D721Med (cell line): ENCODE measurements around the gene GMEB2.

Source experiments
- DNase-seq: peaks from one replicate; pipeline ENCODE4 v3.0.0; 2011; ENCODE audit warnings: low spot score; ENCODE audit not compliant: insufficient read length
- FAIRE-seq: peaks from 2 replicates; lab custom pipeline; 2011; peaks lifted over from hg19 to GRCh38; lab: Jason Lieb, UNC
- TF ChIP-seq, protein P1 (sequence below): IDR thresholded peaks from 2 replicates; pipeline ENCODE4 v1.5.1; 2012; ENCODE audit warnings: mild to moderate bottlenecking, control low read depth; ENCODE audit not compliant: insufficient read depth; ENCODE audit errors: missing control alignments

Gene GMEB2

GRCh38 chr20:63553251-63553932 is 73.5 kb downstream of the GMEB2 start:
- peak; percentile 78 for DNase-seq
- TF ChIP-seq, protein P1, sequence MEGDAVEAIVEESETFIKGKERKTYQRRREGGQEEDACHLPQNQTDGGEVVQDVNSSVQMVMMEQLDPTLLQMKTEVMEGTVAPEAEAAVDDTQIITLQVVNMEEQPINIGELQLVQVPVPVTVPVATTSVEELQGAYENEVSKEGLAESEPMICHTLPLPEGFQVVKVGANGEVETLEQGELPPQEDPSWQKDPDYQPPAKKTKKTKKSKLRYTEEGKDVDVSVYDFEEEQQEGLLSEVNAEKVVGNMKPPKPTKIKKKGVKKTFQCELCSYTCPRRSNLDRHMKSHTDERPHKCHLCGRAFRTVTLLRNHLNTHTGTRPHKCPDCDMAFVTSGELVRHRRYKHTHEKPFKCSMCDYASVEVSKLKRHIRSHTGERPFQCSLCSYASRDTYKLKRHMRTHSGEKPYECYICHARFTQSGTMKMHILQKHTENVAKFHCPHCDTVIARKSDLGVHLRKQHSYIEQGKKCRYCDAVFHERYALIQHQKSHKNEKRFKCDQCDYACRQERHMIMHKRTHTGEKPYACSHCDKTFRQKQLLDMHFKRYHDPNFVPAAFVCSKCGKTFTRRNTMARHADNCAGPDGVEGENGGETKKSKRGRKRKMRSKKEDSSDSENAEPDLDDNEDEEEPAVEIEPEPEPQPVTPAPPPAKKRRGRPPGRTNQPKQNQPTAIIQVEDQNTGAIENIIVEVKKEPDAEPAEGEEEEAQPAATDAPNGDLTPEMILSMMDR, result no peak
- FAIRE-seq, result no peak

DNA sequence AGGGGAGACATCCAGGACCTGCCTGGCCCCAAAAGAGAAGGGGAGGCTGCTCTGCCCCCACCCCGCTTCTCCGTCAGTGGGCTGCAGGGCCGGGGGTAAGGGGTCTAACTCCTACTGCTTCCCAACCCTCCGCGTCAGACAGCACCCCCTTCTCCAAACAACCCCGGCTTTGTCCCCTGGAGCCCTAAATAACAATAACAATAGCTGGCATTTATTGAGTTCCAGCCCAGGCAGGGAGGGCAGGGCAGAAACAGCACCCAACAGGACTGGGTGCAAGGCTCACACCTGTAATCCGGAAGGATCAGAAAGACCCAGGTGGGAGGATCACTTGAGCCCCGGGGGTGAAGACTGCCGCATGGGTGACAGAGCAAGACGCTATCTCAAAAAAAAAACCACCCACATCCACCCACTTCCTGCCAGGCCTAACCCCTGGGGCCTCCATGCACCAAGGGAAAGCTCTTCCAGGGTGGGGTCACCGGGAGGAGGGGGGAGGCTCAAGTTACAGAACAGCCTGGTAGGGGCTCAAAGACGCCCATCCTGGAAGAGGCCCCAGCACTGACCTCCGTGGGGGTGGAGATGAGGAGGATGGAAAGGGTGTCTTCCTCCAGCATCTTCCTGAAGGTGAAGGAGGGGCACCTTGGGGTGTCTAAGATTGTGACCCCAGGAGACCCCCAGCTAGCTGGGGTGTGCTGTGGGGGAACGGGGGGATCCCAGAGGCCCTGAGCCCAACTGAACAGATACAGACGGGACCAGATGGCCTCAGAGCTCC is 74.2 kb downstream of the GMEB2 start:
- TF ChIP-seq, protein P1, result no peak
- DNase-seq (no peak), FAIRE-seq (no peak)

DNA sequence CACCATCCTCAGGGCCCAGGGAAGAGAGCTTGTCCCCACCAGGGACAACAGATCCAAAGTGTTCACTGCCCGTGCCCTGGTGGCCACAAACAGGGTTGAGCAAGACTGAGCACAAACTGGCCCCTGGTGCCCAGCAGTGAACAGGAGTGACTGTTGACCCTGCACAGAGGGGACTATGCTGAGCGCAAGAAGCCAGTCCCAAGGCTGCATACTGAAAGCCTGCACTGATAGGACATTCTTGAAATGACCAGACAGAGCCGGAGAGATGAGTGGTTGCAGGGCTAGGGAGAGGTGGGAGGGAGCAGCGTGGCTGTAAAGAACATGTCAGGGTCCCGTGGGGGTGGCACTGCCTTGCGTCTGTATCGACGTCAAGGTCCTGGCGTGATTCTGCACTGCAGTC is 75.8 kb downstream of the GMEB2 start:
- no peak for FAIRE-seq
- TF ChIP-seq, protein P1, result no peak
- DNase-seq, result no peak

- FAIRE-seq (no peak), DNase-seq (no peak)
- TF ChIP-seq, protein P1, result no peak
Observed at GRCh38 chr20:63549679-63550282, 77.1 kb downstream of the GMEB2 start.

DNA sequence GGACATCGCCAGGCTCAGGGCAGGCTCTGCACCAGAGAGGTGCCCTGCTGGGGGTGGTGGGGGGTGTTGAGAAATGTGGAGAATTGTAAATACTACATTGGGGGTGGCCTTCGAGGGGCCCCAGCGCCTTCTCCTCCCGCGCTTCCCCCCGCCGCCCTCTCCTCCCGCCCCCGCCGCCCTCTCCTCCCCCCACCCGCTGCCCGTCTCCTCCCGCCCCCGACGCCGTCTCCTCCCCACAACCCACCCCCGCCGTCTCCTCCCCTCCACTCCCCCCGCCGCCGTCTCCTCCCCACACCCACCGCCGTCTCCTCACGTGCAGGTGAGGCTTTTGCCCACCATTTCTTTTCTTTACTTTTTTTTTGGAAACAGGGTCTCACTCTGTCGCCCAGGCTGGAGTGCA is 77.9 kb downstream of the GMEB2 start:
- FAIRE-seq (no peak), DNase-seq (no peak)
- TF ChIP-seq, protein P1, result no peak

DNA sequence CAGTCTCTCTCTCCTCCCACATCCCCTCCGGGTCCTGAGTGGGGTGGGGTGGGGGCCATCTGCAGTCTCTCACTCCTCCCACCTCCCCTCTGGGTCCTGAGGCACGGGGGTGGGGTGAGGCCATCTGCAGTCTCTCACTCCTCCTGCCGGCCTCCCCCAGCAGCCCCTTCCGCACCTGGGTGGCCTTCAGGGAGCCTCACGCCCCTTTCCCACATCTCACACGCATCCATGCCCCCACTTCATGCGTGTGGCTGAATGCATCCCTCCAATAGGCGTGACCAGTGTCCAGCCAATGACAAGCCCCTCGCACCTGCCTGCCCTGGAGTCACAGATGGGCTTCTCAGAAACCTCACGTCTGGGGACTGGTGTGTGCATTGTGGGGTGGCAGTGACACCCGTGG is 78.4 kb downstream of the GMEB2 start:
- no peak for DNase-seq
- FAIRE-seq, result no peak
- TF ChIP-seq, protein P1, result no peak
